ENCODE results near the gene PRRX1.

The PRRX1 gene

GRCh38 chr1:170691258-170691657 lies 27.3 kb downstream of the PRRX1 start:
- Mint-ChIP-seq H3K36me3 (ENCODE audit: low read depth) (no peaks in the 10 kb centered on the region), H3K4me1 (peaks cover 37% of the 10 kb centered on the region)

GRCh38 chr1:170692866-170693575 lies 29.1 kb downstream of the PRRX1 start:
- peaks cover 34% of the 10 kb centered on the region for H3K4me1 Mint-ChIP-seq
- H3K9me3 Mint-ChIP-seq = no peaks in the 10 kb centered on the region
- no peak for TF ChIP-seq CTCF (IDR thresholded peaks at IDR 0.05)
- no peak for DNase-seq
- H3K27ac Mint-ChIP-seq = peak overlapping the region; percentile 6
- H3K4me3 Mint-ChIP-seq = no peak overlapping the region
- H3K27me3 Mint-ChIP-seq (ENCODE audit: low read depth, poor library complexity) = peaks cover 3% of the 10 kb centered on the region
- H3K36me3 Mint-ChIP-seq (ENCODE audit: low read depth) = no peaks in the 10 kb centered on the region

More at GRCh38 chr1:170691258-170691657, 27.3 kb downstream of the PRRX1 start:
- Mint-ChIP-seq H3K9me3 (no peaks in the 10 kb centered on the region), H3K27ac (no peak overlapping the region), H3K27me3 (ENCODE audit: low read depth, poor library complexity) (peaks cover 3% of the 10 kb centered on the region), H3K4me3 (no peak overlapping the region)
- TF ChIP-seq CTCF (IDR thresholded peaks at IDR 0.05) = no peak
- no peak for DNase-seq

GRCh38 chr1:170694172-170694926 lies 30.4 kb downstream of the PRRX1 start:
- no peak for DNase-seq
- Mint-ChIP-seq H3K36me3 (ENCODE audit: low read depth) (no peaks in the 10 kb centered on the region), H3K27me3 (ENCODE audit: low read depth, poor library complexity) (peaks cover 3% of the 10 kb centered on the region), H3K4me1 (peaks cover 46% of the 10 kb centered on the region), H3K4me3 (no peak overlapping the region), H3K27ac (no peak overlapping the region), H3K9me3 (no peaks in the 10 kb centered on the region)
- TF ChIP-seq CTCF (IDR thresholded peaks at IDR 0.05) = no peak

- Mint-ChIP-seq H3K9me3 (no peaks in the 10 kb centered on the region), H3K27ac (no peak overlapping the region), H3K4me1 (peaks cover 52% of the 10 kb centered on the region), H3K4me3 (no peak overlapping the region), H3K36me3 (ENCODE audit: low read depth) (no peaks in the 10 kb centered on the region), H3K27me3 (ENCODE audit: low read depth, poor library complexity) (peaks cover 3% of the 10 kb centered on the region)
- TF ChIP-seq CTCF (IDR thresholded peaks at IDR 0.05) = no peak
- no peak for DNase-seq
Measured at GRCh38 chr1:170695955-170696590, 32.1 kb downstream of the PRRX1 start.

- peaks cover 52% of the 10 kb centered on the region for H3K4me1 Mint-ChIP-seq
- no peaks in the 10 kb centered on the region for H3K9me3 Mint-ChIP-seq
- no peak overlapping the region for H3K27ac Mint-ChIP-seq
- no peak for DNase-seq
- TF ChIP-seq CTCF (IDR thresholded peaks at IDR 0.05) = no peak
- no peak overlapping the region for H3K4me3 Mint-ChIP-seq
- no peaks in the 10 kb centered on the region for H3K36me3 Mint-ChIP-seq (ENCODE audit: low read depth)
- H3K27me3 Mint-ChIP-seq (ENCODE audit: low read depth, poor library complexity) = peaks cover 3% of the 10 kb centered on the region
Measured at GRCh38 chr1:170696591-170697290, 32.8 kb downstream of the PRRX1 start.

Measured in nephron progenitor cell (in vitro differentiated cells).